Left lobe of liver (tissue), 2 donors: ENCODE measurements around the gene NGEF. TPM values are rescaled to one million over a fixed set of nuclear protein-coding genes. Genes with fewer than 3 reads are reported as not detected.
"Not testable (repeated sequence)": the region's sequence is repeated elsewhere in the genome, so short reads cannot be mapped to it uniquely, and the experiment has no call there.

Experiments
- ATAC-seq: fragments of 200-7000 bp; cut with Tn5 transposase; one replicate; pipeline ENCODE4 v1.9.1; 2020; ENCODE audit warnings: mild to moderate bottlenecking, moderate library complexity
- DNase-seq: peaks from one replicate; pipeline ENCODE4 v3.0.0-alpha.2; 2020; ENCODE audit warnings: low spot score
- total RNA-seq: library from RNA; stranded (reverse); gene quantifications from one replicate; pipeline ENCODE4 v1.2.1, GENCODE V29; 2021
- donor health status: DM: no; HTN: no; CAD: no; lungs with moderate emphysema.
- donor health status: DM: no; HTN: yes; CAD: no.

NGEF gene
- total RNA-seq: 23.7 TPM

- ATAC-seq: peak; percentile 88
- peak; percentile 96 for DNase-seq
Observed at GRCh38 chr2:233013027-233013461, at the start of gene NGEF. NGEF (minus strand) TSS chr2:233013256; CDS start chr2:232974890, 38,366 bp downstream.

DNA sequence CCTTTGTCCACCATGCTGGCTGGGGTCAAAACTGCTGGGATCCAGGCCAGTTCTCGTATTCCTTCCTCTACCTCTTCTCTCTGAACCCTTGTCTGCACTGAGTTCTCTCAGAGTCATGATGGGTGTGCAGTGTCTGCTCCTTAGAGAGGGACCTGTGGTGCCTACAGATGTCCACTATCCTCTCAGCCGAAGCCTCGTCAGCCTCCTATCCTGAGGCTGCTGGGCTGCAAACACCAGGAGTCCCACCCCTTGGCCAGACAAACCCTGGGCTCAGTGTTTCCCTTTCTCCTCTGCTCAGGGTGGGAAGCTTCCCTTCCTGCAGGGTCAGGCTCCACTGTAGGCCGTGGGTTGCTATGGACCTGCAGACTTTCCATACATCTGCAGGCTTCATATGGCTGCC is 49.4 kb upstream of the NGEF start:
- DNase-seq (peak; percentile 41), ATAC-seq (peak; percentile 25)

GRCh38 chr2:233061591-233062450 is 48.8 kb upstream of the NGEF start:
- ATAC-seq (peak; percentile 61), DNase-seq (peak; percentile 58)

GRCh38 chr2:233060980-233061590 is 48.0 kb upstream of the NGEF start:
- no peak for ATAC-seq
- DNase-seq: peak; percentile 38

- DNase-seq (no peak), ATAC-seq (no peak)
Observed at GRCh38 chr2:233060501-233060979, 47.5 kb upstream of the NGEF start.

DNA sequence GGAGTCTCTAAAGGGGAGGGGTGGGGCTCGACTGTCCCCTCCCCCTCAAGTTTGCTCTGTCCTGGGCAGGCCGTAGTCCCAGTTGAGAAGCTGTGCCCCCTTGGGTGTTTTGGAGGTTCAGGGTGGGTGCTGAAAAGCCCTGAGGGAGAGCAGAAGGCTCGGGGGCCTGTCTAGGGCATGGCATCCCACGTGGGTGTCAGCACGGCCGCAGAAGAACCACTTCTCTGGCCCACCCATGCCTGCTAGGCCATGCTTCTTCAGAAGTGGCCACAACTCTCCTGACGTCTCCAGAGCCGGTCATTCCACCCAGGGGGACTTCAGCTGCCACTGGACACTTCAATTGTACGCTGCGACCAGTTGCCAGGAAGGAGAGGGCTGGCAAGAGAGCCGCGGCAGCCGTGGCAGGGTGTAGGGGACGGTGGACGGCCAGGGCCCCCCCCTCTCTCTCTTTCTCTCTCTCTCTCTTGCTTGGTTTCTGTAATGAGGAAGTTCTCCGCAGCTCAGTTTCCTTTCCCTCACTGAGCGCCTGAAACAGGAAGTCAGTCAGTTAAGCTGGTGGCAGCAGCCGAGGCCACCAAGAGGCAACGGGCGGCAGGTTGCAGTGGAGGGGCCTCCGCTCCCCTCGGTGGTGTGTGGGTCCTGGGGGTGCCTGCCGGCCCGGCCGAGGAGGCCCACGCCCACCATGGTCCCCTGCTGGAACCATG is 46.9 kb upstream of the NGEF start, which contains the start of gene INPP5D:
INPP5D (plus strand) TSS at position 546 of the 704 bp plus-strand sequence; CDS start at position 683, 137 bp downstream.
- ATAC-seq (peak; percentile 53), DNase-seq (peak; percentile 58)

DNA sequence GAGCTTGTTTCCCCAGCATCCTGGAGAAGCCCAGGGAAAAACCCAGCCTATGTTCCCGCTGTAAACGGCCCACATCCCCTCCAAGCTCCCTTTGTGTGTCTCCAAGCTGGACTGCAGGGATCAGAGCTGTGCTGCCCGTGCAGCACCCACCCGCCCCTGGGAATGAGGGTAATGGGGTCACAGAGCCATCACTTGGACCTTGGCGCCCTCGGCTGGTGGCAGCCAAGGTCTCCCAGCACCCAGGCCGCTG is 46.4 kb upstream of the NGEF start:
- DNase-seq (no peak), ATAC-seq (no peak)

GRCh38 chr2:233058717-233059546 is 45.9 kb upstream of the NGEF start:
- ATAC-seq: no peak

GRCh38 chr2:233056961-233057605 is 44.0 kb upstream of the NGEF start:
- no peak for ATAC-seq
- DNase-seq: no peak

More at GRCh38 chr2:233058717-233059546, 45.9 kb upstream of the NGEF start:
- DNase-seq: peak; percentile 42

- ATAC-seq (no peak), DNase-seq (no peak)
Observed at GRCh38 chr2:233055362-233055761, 42.3 kb upstream of the NGEF start.

- DNase-seq (peak; percentile 72), ATAC-seq (peak; percentile 95)
Observed at GRCh38 chr2:233053928-233054784, 41.1 kb upstream of the NGEF start.

DNA sequence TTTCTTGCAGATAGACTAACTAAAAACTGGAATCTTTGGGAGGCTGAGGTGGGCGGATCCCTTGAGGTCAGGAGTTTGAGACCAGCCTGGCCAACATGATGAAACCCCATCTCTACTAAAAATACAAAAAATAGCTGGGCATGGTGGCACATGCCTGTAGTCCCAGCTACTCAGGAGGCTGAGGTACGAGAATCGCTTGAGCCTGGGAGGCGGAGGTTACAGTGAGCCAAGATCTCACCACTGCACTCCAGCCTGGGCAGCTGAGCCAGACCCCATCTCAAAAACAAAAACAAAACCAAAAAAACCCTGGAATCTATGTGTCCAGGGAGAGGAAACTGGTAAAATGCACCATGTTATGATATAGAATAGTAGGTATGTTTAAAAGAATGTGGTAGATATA is 39.5 kb upstream of the NGEF start:
- not testable (repeated sequence) for ATAC-seq, DNase-seq

GRCh38 chr2:233051241-233052149 is 38.4 kb upstream of the NGEF start:
- DNase-seq (peak; percentile 36), ATAC-seq (peak; percentile 45)

- no peak for DNase-seq
- ATAC-seq: no peak
Observed at GRCh38 chr2:233049194-233049761, 36.2 kb upstream of the NGEF start.

GRCh38 chr2:233048569-233049193 is 35.6 kb upstream of the NGEF start:
- no peak for DNase-seq

GRCh38 chr2:233047667-233048066 is 34.6 kb upstream of the NGEF start:
- DNase-seq (no peak), ATAC-seq (no peak)

More at GRCh38 chr2:233048569-233049193, 35.6 kb upstream of the NGEF start:
- ATAC-seq: no peak

DNA sequence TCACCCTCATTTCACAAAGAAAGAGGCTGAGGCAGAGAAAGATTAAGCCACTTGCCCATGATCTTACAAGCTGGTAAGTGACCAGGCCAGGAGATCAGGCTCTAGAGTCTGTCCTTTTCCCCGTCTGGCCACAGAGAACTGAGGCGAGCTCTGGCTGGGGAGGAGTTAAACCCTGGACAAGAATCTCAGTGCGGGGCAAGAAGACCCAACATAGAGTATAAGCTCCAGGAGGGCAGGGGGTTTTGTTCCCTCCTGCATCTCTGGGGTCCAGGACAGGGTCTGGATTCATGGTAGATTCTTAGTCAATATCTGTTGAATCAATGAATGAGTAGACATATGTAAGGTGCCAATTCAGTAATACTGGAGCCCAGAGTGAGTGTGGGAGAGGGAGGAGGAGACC is 34.1 kb upstream of the NGEF start:
- no peak for ATAC-seq
- no peak for DNase-seq
